GM23248 (cell line): ENCODE measurements around the gene ARHGAP5. TPM values are rescaled to one million over a fixed set of nuclear protein-coding genes. Genes with fewer than 3 reads are reported as not detected.

Source experiments
- DNase-seq: peaks from one replicate; pipeline ENCODE4 v3.0.0-alpha.2; 2015
- H2AFZ ChIP-seq: fragments of 200-600 bp; sonication (generic); 2 replicates; pipeline ENCODE4 v1.6.1; 2016; ENCODE audit warnings: antibody characterized with exemption
- H3F3A ChIP-seq: fragments of 200-600 bp; sonication (generic); 2 replicates; pipeline ENCODE4 v1.6.1; 2016; ENCODE audit warnings: mild to moderate bottlenecking, antibody characterized with exemption, mixed run types; ENCODE audit not compliant: insufficient read depth
- H3K27ac ChIP-seq: fragments of 200-600 bp; sonication (generic); 2 replicates; pipeline ENCODE4 v1.5.1; 2016; ENCODE audit warnings: mild to moderate bottlenecking
- H3K27me3 ChIP-seq: fragments of 200-600 bp; sonication (generic); replicated peaks from 2 replicates; pipeline ENCODE4 v1.6.1; 2016; ENCODE audit warnings: mild to moderate bottlenecking; ENCODE audit not compliant: insufficient read depth
- H3K36me3 ChIP-seq: fragments of 200-600 bp; sonication (generic); 2 replicates; pipeline ENCODE4 v1.6.1; 2016; ENCODE audit warnings: low read depth, mild to moderate bottlenecking
- H3K4me1 ChIP-seq: fragments of 200-600 bp; sonication (generic); 2 replicates; pipeline ENCODE4 v1.6.1; 2016; ENCODE audit warnings: mild to moderate bottlenecking; ENCODE audit not compliant: insufficient read depth
- H3K4me2 ChIP-seq: fragments of 200-600 bp; sonication (generic); one replicate; pipeline ENCODE4 v1.6.1; 2016; ENCODE audit warnings: mild to moderate bottlenecking; ENCODE audit not compliant: unreplicated experiment
- H3K4me3 ChIP-seq: fragments of 200-600 bp; sonication (generic); 2 replicates; pipeline ENCODE4 v1.5.1; 2016; ENCODE audit warnings: mild to moderate bottlenecking
- H3K79me2 ChIP-seq: fragments of 200-600 bp; sonication (generic); 2 replicates; pipeline ENCODE4 v1.6.1; 2016; ENCODE audit warnings: mild to moderate bottlenecking; ENCODE audit not compliant: insufficient read depth
- H3K9ac ChIP-seq: fragments of 200-600 bp; sonication (generic); 2 replicates; pipeline ENCODE4 v1.6.1; 2016; ENCODE audit warnings: mild to moderate bottlenecking
- H3K9me2 ChIP-seq: fragments of 200-600 bp; sonication (generic); 2 replicates; pipeline ENCODE4 v1.6.1; 2016; ENCODE audit warnings: mixed run types, mild to moderate bottlenecking, moderate library complexity; ENCODE audit not compliant: insufficient read depth
- H3K9me3 ChIP-seq: fragments of 200-600 bp; sonication (generic); one replicate; pipeline ENCODE4 v1.6.1; 2017; ENCODE audit warnings: low read depth
- H4K20me1 ChIP-seq: fragments of 200-600 bp; sonication (generic); 2 replicates; pipeline ENCODE4 v1.6.0; 2016; ENCODE audit not compliant: insufficient read depth
- EZH2 ChIP-seq: fragments of 200-600 bp; sonication (generic); IDR thresholded peaks from 2 replicates; pipeline ENCODE4 v1.6.1; 2018; ENCODE audit warnings: antibody characterized with exemption, mild to moderate bottlenecking; ENCODE audit not compliant: insufficient read depth, poor library complexity, severe bottlenecking
- EZH2phosphoT487 ChIP-seq: fragments of 200-600 bp; sonication (generic); IDR thresholded peaks from 2 replicates; pipeline ENCODE4 v1.6.1; 2018; ENCODE audit warnings: antibody characterized with exemption, moderate library complexity, mild to moderate bottlenecking, low read depth; ENCODE audit not compliant: insufficient read depth
- WGBS, 2 experiments: methylation state at CpG; one replicate each; pipeline ENCODE4 v1.1.6; 2015 to 2017; ENCODE audit warnings: low lambda C conversion rate in 2 of 2, low coverage in 1 of 2; ENCODE audit errors: missing lambda C conversion rate in 2 of 2; 5-methylcytosine and 5-hydroxymethylcytosine counted together
- in situ Hi-C: fragments of 300-500 bp; cut with MboI; formaldehyde crosslinking; loops from 2 replicates; pipeline ENCODE4 v1.15.0; 2020
- polyA plus RNA-seq: library from polyadenylated mRNA; unstranded; fragments of >200 nt; fragmentation: Nextera tagmentation; extraction: Ambion mirVana; gene quantifications from 2 replicates; pipeline ENCODE4 v1.2.1, GENCODE V29; 2016
- total RNA-seq: library from RNA; depleted of rRNA; stranded (reverse); fragments of >200 nt; shearing (Covaris generic); gene quantifications from 2 replicates; pipeline ENCODE4 v1.2.3, GENCODE V29; 2014

Gene ARHGAP5
- total and polyA plus RNA-seq, 2 experiments from 2014 or later, result 34.6 to 80.1 TPM

- Histone ChIP-seq H3K79me2 (no peaks in the 10 kb centered on the region), H3K9ac (no peak overlapping the region), H3K27ac (no peak overlapping the region), H2AFZ (no peak overlapping the region), H3K4me1 (no peaks in the 10 kb centered on the region), H3K9me2 (no peaks in the 10 kb centered on the region), H3K4me2 (no peak overlapping the region), H3K27me3 (peaks cover 31% of the 10 kb centered on the region), H3K36me3 (no peaks in the 10 kb centered on the region), H3K9me3 (no peaks in the 10 kb centered on the region), H3F3A (no peaks in the 10 kb centered on the region), H3K4me3 (no peak overlapping the region), H4K20me1 (no peaks in the 10 kb centered on the region)
- in situ Hi-C loops, result no loop called here
- no peak for DNase-seq
- 0 to 33% methylated on average over 1 of the region's 1 CpG for WGBS, 2 experiments
- TF ChIP-seq EZH2 (no peak), EZH2phosphoT487 (no peak)
These were observed 38.2 kb upstream of the ARHGAP5 start for GRCh38 chr14:32038876-32039275.

GRCh38 chr14:32039401-32040030 is 37.6 kb upstream of the ARHGAP5 start:
- Histone ChIP-seq H3K9me3 (no peaks in the 10 kb centered on the region), H4K20me1 (no peaks in the 10 kb centered on the region), H3K4me3 (no peak overlapping the region), H3K9ac (no peak overlapping the region), H3K36me3 (no peaks in the 10 kb centered on the region), H3K4me1 (no peaks in the 10 kb centered on the region), H3K27me3 (peaks cover 31% of the 10 kb centered on the region), H2AFZ (no peak overlapping the region), H3F3A (no peaks in the 10 kb centered on the region), H3K4me2 (no peak overlapping the region), H3K79me2 (no peaks in the 10 kb centered on the region), H3K27ac (no peak overlapping the region), H3K9me2 (no peaks in the 10 kb centered on the region)
- in situ Hi-C loops, result no loop called here
- TF ChIP-seq EZH2phosphoT487 (no peak), EZH2 (no peak)
- no peak for DNase-seq
- 78 to 85% methylated on average over 7 of the region's 7 CpGs for WGBS, 2 experiments

DNA sequence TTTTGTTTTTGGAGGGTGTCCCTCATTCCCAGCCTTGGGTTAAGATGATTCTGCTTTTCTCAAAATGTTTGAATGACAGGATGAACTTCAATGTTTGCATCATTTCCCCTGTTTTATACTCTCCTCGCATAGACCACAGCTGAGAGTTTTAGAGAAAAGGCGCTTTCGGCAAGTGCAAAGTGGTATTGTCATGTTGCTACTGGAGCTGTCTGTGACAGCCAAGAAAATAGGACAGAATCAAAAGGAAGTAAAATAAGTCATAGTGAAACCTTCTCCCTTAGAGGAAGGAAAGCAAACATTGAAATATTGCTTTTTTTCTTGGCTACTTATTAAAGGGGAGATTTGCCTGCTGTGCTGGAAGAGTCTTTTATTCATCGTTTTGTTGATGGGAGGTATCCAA is 33.5 kb upstream of the ARHGAP5 start:
- WGBS, 2 experiments, result 75 to 78% methylated on average over 4 of the region's 4 CpGs
- Histone ChIP-seq H3K4me2 (no peak overlapping the region), H3K79me2 (no peaks in the 10 kb centered on the region), H3K4me1 (no peaks in the 10 kb centered on the region), H2AFZ (no peak overlapping the region), H3K36me3 (no peaks in the 10 kb centered on the region), H3K4me3 (no peak overlapping the region), H3K27me3 (peaks cover 13% of the 10 kb centered on the region), H4K20me1 (no peaks in the 10 kb centered on the region), H3K27ac (no peak overlapping the region), H3K9ac (no peak overlapping the region), H3F3A (no peaks in the 10 kb centered on the region), H3K9me3 (no peaks in the 10 kb centered on the region), H3K9me2 (no peaks in the 10 kb centered on the region; the same call in 1 of the 2 replicates)
- in situ Hi-C loops, result no loop called here
- DNase-seq, result no peak
- no peak for TF ChIP-seq EZH2
- no peak for TF ChIP-seq EZH2phosphoT487

DNA sequence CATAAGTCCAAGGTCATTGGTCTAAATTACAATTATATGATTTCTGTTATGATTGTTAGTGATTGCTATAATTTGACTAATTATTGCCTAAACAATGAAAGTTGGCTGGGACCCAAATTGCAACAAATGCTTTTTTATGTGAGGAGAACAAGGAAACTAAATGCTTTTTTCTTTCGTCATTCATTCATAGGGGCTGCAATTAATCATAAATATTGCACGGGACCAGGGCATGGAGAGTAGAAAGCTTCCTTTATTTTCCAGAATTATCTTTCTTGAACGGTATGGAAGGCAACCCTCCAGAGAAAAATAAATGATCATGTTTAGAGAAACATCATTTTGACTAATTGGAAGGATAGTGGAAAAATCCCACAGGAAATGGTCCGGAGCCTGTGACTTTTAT is 32.6 kb upstream of the ARHGAP5 start:
- WGBS, 2 experiments, result 46 to 50% methylated on average over 4 of the region's 4 CpGs
- Histone ChIP-seq H4K20me1 (no peaks in the 10 kb centered on the region), H3K9ac (no peak overlapping the region), H3K4me3 (no peak overlapping the region), H3K4me2 (no peak overlapping the region), H3K79me2 (no peaks in the 10 kb centered on the region), H3K9me2 (no peaks in the 10 kb centered on the region; the same call in 1 of the 2 replicates), H3K9me3 (no peaks in the 10 kb centered on the region), H3K4me1 (no peaks in the 10 kb centered on the region), H3F3A (no peaks in the 10 kb centered on the region), H3K27ac (no peak overlapping the region), H3K27me3 (peaks cover 13% of the 10 kb centered on the region; the same call in 1 of the 2 replicates), H2AFZ (no peak overlapping the region), H3K36me3 (no peaks in the 10 kb centered on the region)
- in situ Hi-C loops, result no loop called here
- no peak for TF ChIP-seq EZH2phosphoT487
- no peak for DNase-seq
